H1 (cell line): ENCODE measurements around the gene MYO16. TPM values are rescaled to one million over a fixed set of nuclear protein-coding genes. Genes with fewer than 3 reads are reported as not detected.

Source experiments
- CTCF ChIA-PET: fragments of 300-600 bp; sonication (Branson Sonifier 250); formaldehyde crosslinking; loops from one replicate; lab custom pipeline; 2021; ENCODE audit not compliant: partially characterized antibody; lab: Charles Lee
- POLR2A ChIA-PET: fragments of 300-600 bp; sonication (Branson Sonifier 250); formaldehyde crosslinking; loops from one replicate; lab custom pipeline; 2021; ENCODE audit warnings: inconsistent platforms; ENCODE audit not compliant: partially characterized antibody; lab: Charles Lee
- DNase-seq, 2 experiments: peaks; one replicate each; pipeline versions ENCODE4 v3.0.0 to v3.0.0-alpha.2; 2010 to 2022; ENCODE audit warnings: low spot score in 2 of 2, low read depth in 1 of 2, mixed read lengths in 1 of 2
- FAIRE-seq: peaks from 2 replicates; lab custom pipeline; 2011; peaks lifted over from hg19 to GRCh38; lab: Jason Lieb, UNC
- H2AFZ ChIP-seq: 2 replicates; pipeline ENCODE4 v1.8.1; 2012; ENCODE audit warnings: low read length, inconsistent platforms
- H2AK5ac ChIP-seq: 2 replicates; pipeline ENCODE4 v1.6.1; 2013; ENCODE audit warnings: low read depth, low read length
- H2BK120ac ChIP-seq: replicated peaks from 2 replicates; pipeline ENCODE3; 2013; ENCODE audit warnings: low read depth, low read length, inconsistent platforms
- H2BK12ac ChIP-seq: 2 replicates; pipeline ENCODE4 v1.6.1; 2013; ENCODE audit warnings: low read depth, low read length
- H2BK15ac ChIP-seq: 2 replicates; pipeline ENCODE4 v1.6.1; 2013; ENCODE audit warnings: low read length
- H2BK20ac ChIP-seq: 2 replicates; pipeline ENCODE4 v1.6.1; 2013; ENCODE audit warnings: low read length
- H2BK5ac ChIP-seq: 2 replicates; pipeline ENCODE4 v1.6.1; 2013; ENCODE audit warnings: low read depth, low read length
- H3K14ac ChIP-seq: 2 replicates; pipeline ENCODE4 v1.6.1; 2013; ENCODE audit warnings: inconsistent platforms; ENCODE audit not compliant: insufficient read length
- H3K18ac ChIP-seq: 2 replicates; pipeline ENCODE4 v1.6.1; 2013; ENCODE audit warnings: low read length; ENCODE audit errors: extremely low read depth
- H3K23ac ChIP-seq: 2 replicates; pipeline ENCODE4 v1.6.1; 2013; ENCODE audit warnings: inconsistent platforms; ENCODE audit not compliant: insufficient read length
- H3K23me2 ChIP-seq: 2 replicates; pipeline ENCODE4 v1.6.1; 2013; ENCODE audit warnings: low read depth, low read length
- H3K27ac ChIP-seq: 2 replicates; pipeline ENCODE4 v1.6.1; 2011; ENCODE audit warnings: low read depth, low read length, inconsistent platforms
- H3K27me3 ChIP-seq, 4 experiments: replicated peaks in 1 of 4; 1 replicate in 1 of 4; 2 replicates in 3 of 4; pipeline versions ENCODE4 v1.6.1 to v1.8.1; 2011 to 2013; ENCODE audit warnings: low read length in 3 of 4, mild to moderate bottlenecking in 3 of 4, inconsistent platforms in 2 of 4, mixed read lengths in 2 of 4, moderate library complexity in 1 of 4; ENCODE audit not compliant: control insufficient read depth in 3 of 4, insufficient read depth in 3 of 4; ENCODE audit errors: extremely low read depth in 1 of 4
- H3K36me3 ChIP-seq, 4 experiments: 2 replicates each; pipeline versions ENCODE4 v1.6.1 to v1.8.1; 2011 to 2013; ENCODE audit warnings: mild to moderate bottlenecking in 4 of 4, low read length in 3 of 4, moderate library complexity in 2 of 4, control low read depth in 1 of 4, inconsistent platforms in 1 of 4; ENCODE audit not compliant: insufficient read depth in 4 of 4, control insufficient read depth in 2 of 4
- H3K4ac ChIP-seq: replicated peaks from 2 replicates; pipeline ENCODE3; 2013; ENCODE audit warnings: low read length, low read depth, mixed read lengths, inconsistent platforms; ENCODE audit not compliant: insufficient read length
- H3K4me1 ChIP-seq, 4 experiments: replicated peaks in 1 of 4; 1 replicate in 1 of 4; 2 replicates in 3 of 4; pipeline versions ENCODE4 v1.6.1 to v1.8.1; 2011 to 2013; ENCODE audit warnings: low read length in 3 of 4, inconsistent platforms in 2 of 4, mixed read lengths in 1 of 4; ENCODE audit not compliant: insufficient read depth in 4 of 4, control insufficient read depth in 3 of 4
- H3K4me2 ChIP-seq, 2 experiments: 2 replicates each; pipeline versions ENCODE4 v1.6.1 to v1.8.1; 2011 to 2013; ENCODE audit warnings: low read depth in 2 of 2, low read length in 2 of 2, control low read depth in 1 of 2, inconsistent platforms in 1 of 2, mild to moderate bottlenecking in 1 of 2; ENCODE audit not compliant: insufficient read depth in 1 of 2
- H3K4me3 ChIP-seq, 4 experiments: fragments of 200-600, 300-600 bp in 1 of 4; sonication (generic), shearing (Covaris generic), sonication (Bioruptor Twin) in 1 of 4; 2 replicates each; pipeline versions ENCODE4 v1.5.1 to v1.8.1; 2011 to 2016; ENCODE audit warnings: low read length in 4 of 4, low read depth in 3 of 4, control low read depth in 2 of 4, inconsistent platforms in 2 of 4, mild to moderate bottlenecking in 2 of 4, mixed read lengths in 1 of 4, moderate library complexity in 1 of 4; ENCODE audit not compliant: insufficient read depth in 2 of 4; ENCODE audit errors: extremely low read depth in 1 of 4
- H3K56ac ChIP-seq: replicated peaks from 2 replicates; pipeline ENCODE3; 2013; ENCODE audit warnings: low read depth, mild to moderate bottlenecking, mixed read lengths, low read length, inconsistent platforms; ENCODE audit not compliant: insufficient read length
- H3K79me1 ChIP-seq: 2 replicates; pipeline ENCODE4 v1.6.1; 2013; ENCODE audit warnings: low read depth, low read length, control low read depth
- H3K79me2 ChIP-seq, 2 experiments: 2 replicates each; pipeline versions ENCODE4 v1.6.1 to v1.8.1; 2012 to 2013; ENCODE audit warnings: low read length in 2 of 2, mild to moderate bottlenecking in 2 of 2, inconsistent platforms in 1 of 2; ENCODE audit not compliant: insufficient read depth in 2 of 2, control insufficient read depth in 1 of 2
- H3K9ac ChIP-seq, 4 experiments: replicated peaks in 1 of 4; 1 replicate in 1 of 4; 2 replicates in 3 of 4; pipeline versions ENCODE4 v1.6.1 to v1.8.1; 2011 to 2013; ENCODE audit warnings: low read depth in 3 of 4, low read length in 3 of 4, control low read depth in 2 of 4, mild to moderate bottlenecking in 2 of 4, moderate library complexity in 2 of 4, inconsistent platforms in 1 of 4; ENCODE audit errors: extremely low read depth in 1 of 4
- H3K9me3 ChIP-seq, 2 experiments: 2 replicates each; pipeline versions ENCODE4 v1.6.1 to v1.8.1; 2012 to 2013; ENCODE audit warnings: mild to moderate bottlenecking in 2 of 2, moderate library complexity in 2 of 2, control low read depth in 1 of 2, inconsistent platforms in 1 of 2, low read depth in 1 of 2, low read length in 1 of 2, mixed read lengths in 1 of 2; ENCODE audit not compliant: insufficient read depth in 2 of 2
- H4K20me1 ChIP-seq, 2 experiments: replicated peaks in 1 of 2; 2 replicates each; pipeline versions ENCODE3 to v1.8.1; 2011 to 2013; ENCODE audit warnings: inconsistent platforms in 2 of 2, low read length in 2 of 2, mild to moderate bottlenecking in 1 of 2; ENCODE audit not compliant: insufficient read depth in 2 of 2, control insufficient read depth in 1 of 2
- H4K5ac ChIP-seq: 2 replicates; pipeline ENCODE4 v1.6.1; 2013; ENCODE audit warnings: low read length, low read depth, mixed read lengths, inconsistent platforms; ENCODE audit not compliant: insufficient read length
- H4K8ac ChIP-seq: 2 replicates; pipeline ENCODE4 v1.8.0; 2013; ENCODE audit warnings: mild to moderate bottlenecking, moderate library complexity, low read length, inconsistent platforms; ENCODE audit not compliant: insufficient read depth; ENCODE audit errors: extremely low read depth
- H4K91ac ChIP-seq: replicated peaks from 2 replicates; pipeline ENCODE3; 2013; ENCODE audit warnings: low read length, mixed read lengths, inconsistent platforms; ENCODE audit not compliant: insufficient read length
- CREB1 ChIP-seq: IDR thresholded peaks from 2 replicates; pipeline ENCODE4 v1.6.1; 2012; ENCODE audit warnings: inconsistent platforms
- RBBP5 ChIP-seq: IDR thresholded peaks from 2 replicates; pipeline ENCODE4 v1.7.1; 2012; ENCODE audit warnings: low read depth, mild to moderate bottlenecking, inconsistent platforms, low read length, moderate library complexity, borderline replicate concordance
- TAF1 ChIP-seq: IDR thresholded peaks from 2 replicates; pipeline ENCODE4 v1.6.1; 2011; ENCODE audit warnings: mild to moderate bottlenecking, low read depth, low read length
- WGBS, 2 experiments: shearing (Covaris generic) in 1 of 2; methylation state at CpG; one replicate each; pipeline versions ENCODE4 v1.1.6 to v1.1.7; 2013 to 2015; ENCODE audit warnings: low lambda C conversion rate in 2 of 2, mixed read lengths in 2 of 2, inconsistent platforms in 1 of 2, low coverage in 1 of 2, missing lambda C conversion rate in 1 of 2; ENCODE audit not compliant: insufficient replicate concordance in 2 of 2, insufficient coverage in 1 of 2, insufficient read length in 1 of 2; ENCODE audit errors: extremely low coverage in 1 of 2, missing lambda C conversion rate in 1 of 2; 5-methylcytosine and 5-hydroxymethylcytosine counted together
- polyA plus RNA-seq, 7 experiments: library from polyadenylated mRNA; depleted of rRNA in 3 of 7; stranded (reverse) in 5 of 7; unstranded in 2 of 7; fragments of >200 nt in 5 of 7; fragments of 200-250 nt in 2 of 7; gene quantifications; 1 replicate in 5 of 7; 2 replicates in 1 of 7; 4 replicates in 1 of 7; pipeline versions ENCODE4 v1.2.1 to v1.2.3, GENCODE V29; 2011 to 2013; ENCODE audit warnings: missing spikeins in 2 of 7, mixed read lengths in 2 of 7
- total RNA-seq: library from RNA; stranded (reverse); fragmentation: NEBNext Ultra II Directional; extraction: Animal tissue kit (Norgen Biotek cat#: 25700); gene quantifications from 2 replicates; pipeline ENCODE4 v1.2.1, GENCODE V29; 2021

MYO16 gene
- total and polyA plus RNA-seq, 2 of the 8 experiments (the other 6 are each of a cell fraction or from before 2014, with no cell fraction given): 0.02 to 0.22 TPM

DNA sequence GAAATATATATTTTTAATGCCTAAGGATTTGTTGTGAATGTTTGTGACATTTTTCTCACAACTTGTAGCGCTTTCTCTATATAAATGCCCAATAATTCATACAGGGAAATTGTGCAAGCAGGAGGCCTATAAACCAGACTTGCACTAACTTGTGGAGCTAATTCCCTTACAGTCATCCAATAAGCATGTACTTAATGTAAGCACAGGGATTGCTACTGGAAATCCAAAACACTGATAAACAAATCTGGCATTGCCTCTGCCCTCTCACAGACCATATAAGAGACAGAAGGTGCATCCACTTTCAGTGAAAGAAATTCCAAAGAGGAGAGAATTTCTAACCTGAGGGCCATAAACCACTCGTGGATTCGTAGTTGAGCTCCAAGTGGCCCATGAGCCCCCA, 518.8 kb downstream of the MYO16 start:
- H3K23ac ChIP-seq: no peak overlapping the region
- H3K79me1 ChIP-seq: no peaks in the 10 kb centered on the region
- H3K18ac ChIP-seq: no peak overlapping the region
- H3K4ac ChIP-seq: no peak overlapping the region
- H2BK15ac ChIP-seq: no peak overlapping the region
- H3K14ac ChIP-seq: no peak overlapping the region
- no peak overlapping the region for H2AK5ac ChIP-seq
- no peak for FAIRE-seq
- no peak overlapping the region for H2BK5ac ChIP-seq
- no peak overlapping the region for H3K4me2 ChIP-seq
- CTCF ChIA-PET: interaction anchor here (0.6 to 1.8 kb wide), 6 partner anchors 13 to 601 kb away, joined by 3 to 6 read pairs (median 3); no protein-coding TSS in a partner anchor
- WGBS, 2 experiments: 90% methylated on average over 3 of the region's 3 CpGs; no CpG with 5 or more reads in 1 of the 2 experiments
- H2BK120ac ChIP-seq: no peak overlapping the region
- peaks cover 0 to 1% (median 0%) of the 10 kb centered on the region in 4 experiments; a peak in 1 of 7 replicates for H3K27me3 ChIP-seq
- TF ChIP-seq TAF1: no peak
- no peak for TF ChIP-seq RBBP5
- TF ChIP-seq CREB1: no peak
- TF ChIP-seq, all 59 proteins: peak for 0
- Histone ChIP-seq H3K4me3 (no peak overlapping the region), H3K79me2 (no peaks in the 10 kb centered on the region), H3K27ac (no peak overlapping the region), H4K8ac (no peak overlapping the region), H3K56ac (no peak overlapping the region), H3K9ac (no peak overlapping the region), H4K91ac (no peak overlapping the region), H2BK20ac (no peak overlapping the region), H4K20me1 (no peaks in the 10 kb centered on the region), H2AFZ (no peak overlapping the region), H3K23me2 (no peaks in the 10 kb centered on the region), H2BK12ac (no peak overlapping the region), H4K5ac (no peak overlapping the region), H3K36me3 (no peaks in the 10 kb centered on the region), H3K4me1 (peaks cover 0 to 3% (median 2%) of the 10 kb centered on the region in 4 experiments; a peak in 3 of 7 replicates), H3K9me3 (no peaks in the 10 kb centered on the region)
- POLR2A ChIA-PET: interaction anchor here (0.5 kb wide), 1 partner anchor 202 kb away, joined by 3 read pairs; no protein-coding TSS in a partner anchor
- DNase-seq: no peak
